Stimulated activated naive CD8-positive, alpha-beta T cell treated with anti-CD3 and anti-CD28 coated beads, Interleukin-15, Interleukin-2, amounts not matched to agents 100 U/mL and 50 U/mL, for 24 hours (primary cell): ENCODE data around the gene SCNN1A.

ENCODE experiments used
- ATAC-seq: fragments of 150-1000 bp; cut with Tn5 transposase; one replicate; pipeline ENCODE4 v1.10.0; 2021
- DNase-seq: peaks from one replicate; pipeline ENCODE4 v3.0.0; 2021

Gene SCNN1A

DNA sequence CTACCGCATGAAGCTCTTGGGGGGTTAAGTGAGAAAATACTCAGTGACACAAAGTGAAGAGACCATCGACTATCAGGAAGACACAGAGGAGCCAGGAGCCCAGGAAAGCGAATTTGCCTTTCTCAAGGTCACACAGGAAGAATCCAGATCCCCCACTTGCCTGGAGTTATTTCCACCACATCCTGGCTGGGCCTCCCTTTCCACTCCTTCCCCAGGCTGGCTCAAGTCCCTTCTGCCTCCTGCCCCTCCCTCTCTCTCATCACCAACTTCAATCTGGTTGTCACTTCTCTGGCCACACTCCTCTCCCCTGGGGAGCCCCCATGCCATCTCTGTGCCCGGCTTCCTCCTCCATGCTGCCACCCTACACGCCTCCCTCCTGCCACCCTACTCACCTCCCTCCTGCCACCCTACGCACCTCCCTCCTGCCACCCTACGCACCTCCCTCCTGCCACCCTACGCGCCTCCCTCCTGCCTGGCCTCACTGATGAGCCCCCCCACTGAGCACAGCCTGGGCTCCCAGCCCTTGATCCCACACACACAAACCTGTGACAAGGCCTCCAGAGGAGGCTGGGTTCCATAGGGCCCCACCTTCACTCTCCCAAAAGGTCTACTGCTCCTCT lies 6.3 kb downstream of the SCNN1A start:
- DNase-seq (no peak), ATAC-seq (no peak)

- ATAC-seq, result peak; percentile 25
- DNase-seq, result peak; percentile 39
These were observed 7.1 kb downstream of the SCNN1A start for GRCh38 chr12:6367969-6368892.

- DNase-seq (peak; percentile 36), ATAC-seq (peak; percentile 65)
These were observed 8.0 kb downstream of the SCNN1A start for GRCh38 chr12:6367065-6367968.

DNA sequence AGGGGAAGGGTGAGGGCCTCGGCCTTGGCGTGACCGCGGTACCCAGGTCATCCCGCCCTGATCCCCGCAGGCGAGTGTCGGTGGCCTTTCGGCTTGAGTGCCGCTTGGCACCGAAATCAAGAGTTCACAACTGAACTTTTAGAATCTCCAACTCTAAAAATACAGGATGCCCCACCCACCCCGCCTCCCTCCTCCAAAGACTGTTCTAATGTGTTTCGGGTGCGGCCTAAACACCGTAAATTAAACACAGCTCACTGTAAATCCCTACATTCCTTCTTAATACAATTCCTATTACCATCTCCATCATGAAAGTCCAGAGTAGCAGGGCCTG lies 11.4 kb downstream of the SCNN1A start:
- ATAC-seq (no peak), DNase-seq (no peak)

DNA sequence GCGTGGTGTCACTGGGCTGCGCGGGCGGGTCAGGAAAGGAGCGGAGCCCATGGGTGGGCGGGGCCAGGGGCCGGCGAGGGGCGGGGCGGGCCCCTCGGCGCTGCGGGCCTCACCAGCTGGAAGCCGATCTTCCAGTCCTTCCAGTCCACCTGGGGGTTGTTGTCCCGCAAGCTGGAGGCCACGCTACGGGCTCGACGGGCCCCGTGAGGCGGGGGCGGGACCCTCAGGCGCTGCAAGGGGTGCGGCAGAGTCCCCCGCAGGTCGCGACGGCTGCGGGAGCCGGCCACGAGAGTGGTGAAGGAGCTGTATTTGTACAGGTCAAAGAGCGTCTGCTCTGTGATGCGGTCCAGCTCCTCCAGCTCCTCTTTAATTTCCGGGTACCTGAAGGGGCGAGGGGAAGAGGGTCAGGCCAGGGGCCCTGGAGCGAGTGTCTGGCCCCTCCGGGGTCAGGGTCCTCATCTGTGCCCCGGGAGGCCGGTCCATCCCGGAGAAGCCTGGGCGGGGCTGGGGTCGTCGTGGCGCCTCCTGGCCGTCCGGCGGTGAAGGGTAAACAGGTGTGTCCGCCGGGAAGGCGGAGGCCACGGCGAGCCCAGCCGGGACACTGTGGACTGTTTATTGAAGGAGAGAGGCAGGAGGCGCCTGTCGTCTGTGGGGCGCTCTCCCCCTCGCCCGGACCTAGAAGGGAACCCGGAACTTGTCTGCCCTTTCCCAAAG lies 11.9 kb downstream of the SCNN1A start:
- DNase-seq (peak; percentile 79), ATAC-seq (peak; percentile 75)

DNA sequence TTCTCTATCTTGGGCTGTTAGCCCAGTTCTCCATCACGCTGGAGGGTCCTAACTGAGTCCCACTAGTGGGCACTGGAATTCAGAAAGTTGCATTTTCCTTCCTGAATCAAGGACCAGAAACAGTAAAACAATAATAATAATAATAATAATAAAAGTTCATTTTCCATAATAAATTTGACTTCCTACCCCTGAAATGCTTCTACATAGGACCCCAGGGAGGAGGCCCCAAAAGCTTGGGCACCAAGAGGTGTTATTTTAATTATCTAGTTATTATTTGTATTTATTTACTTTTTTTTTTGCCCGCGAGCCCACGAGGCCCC lies 12.4 kb downstream of the SCNN1A start:
- no peak for DNase-seq
- ATAC-seq, result no peak

DNA sequence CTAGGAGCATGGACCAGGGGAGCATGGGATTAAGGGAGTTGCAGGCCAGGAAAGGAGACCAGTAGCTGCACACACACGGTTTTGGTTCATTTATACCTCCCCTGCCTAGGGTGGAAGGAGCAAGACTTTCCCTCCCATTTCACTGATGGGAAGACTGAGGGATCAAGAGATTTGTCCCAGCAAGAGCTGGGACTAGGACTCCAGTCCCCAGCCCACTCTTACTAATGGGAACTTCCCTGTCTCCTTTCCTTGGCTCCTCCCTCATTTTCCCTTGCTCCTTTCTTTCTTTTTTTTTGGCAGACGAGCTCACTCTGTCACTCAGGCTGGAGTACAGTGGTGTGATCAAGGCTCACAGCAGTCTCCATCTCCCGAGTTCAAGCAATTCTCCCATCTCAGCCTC lies 13.0 kb downstream of the SCNN1A start:
- ATAC-seq, result no peak
- no peak for DNase-seq

GRCh38 chr12:6361834-6362233 lies 13.5 kb downstream of the SCNN1A start:
- ATAC-seq (no peak), DNase-seq (no peak)

- ATAC-seq (peak; percentile 35), DNase-seq (no peak)
These were observed 14.5 kb downstream of the SCNN1A start for GRCh38 chr12:6360578-6361490.

- ATAC-seq (no peak), DNase-seq (no peak)
These were observed 15.2 kb downstream of the SCNN1A start for GRCh38 chr12:6360080-6360571.

DNA sequence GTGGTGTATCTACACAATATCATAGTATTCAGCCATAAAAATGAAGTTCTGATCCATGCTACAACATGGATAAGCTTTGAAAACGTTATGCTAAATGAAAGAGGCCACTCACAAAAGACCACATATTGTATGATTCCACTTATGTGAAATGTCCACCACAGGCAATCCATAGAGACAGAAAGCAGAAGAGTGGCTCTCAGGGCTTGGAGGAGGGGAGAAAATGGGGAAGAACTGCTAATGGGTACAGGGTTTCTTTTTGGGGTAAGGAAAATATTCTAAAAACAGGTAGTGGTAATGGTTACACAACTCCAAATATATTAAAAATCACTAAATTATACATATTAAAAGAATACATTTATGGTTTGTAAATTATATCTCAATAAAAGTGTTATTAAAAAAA lies 16.5 kb downstream of the SCNN1A start:
- DNase-seq (no peak), ATAC-seq (no peak)

GRCh38 chr12:6356374-6356820 lies 19.0 kb downstream of the SCNN1A start:
- DNase-seq, result no peak
- ATAC-seq, result no peak

DNA sequence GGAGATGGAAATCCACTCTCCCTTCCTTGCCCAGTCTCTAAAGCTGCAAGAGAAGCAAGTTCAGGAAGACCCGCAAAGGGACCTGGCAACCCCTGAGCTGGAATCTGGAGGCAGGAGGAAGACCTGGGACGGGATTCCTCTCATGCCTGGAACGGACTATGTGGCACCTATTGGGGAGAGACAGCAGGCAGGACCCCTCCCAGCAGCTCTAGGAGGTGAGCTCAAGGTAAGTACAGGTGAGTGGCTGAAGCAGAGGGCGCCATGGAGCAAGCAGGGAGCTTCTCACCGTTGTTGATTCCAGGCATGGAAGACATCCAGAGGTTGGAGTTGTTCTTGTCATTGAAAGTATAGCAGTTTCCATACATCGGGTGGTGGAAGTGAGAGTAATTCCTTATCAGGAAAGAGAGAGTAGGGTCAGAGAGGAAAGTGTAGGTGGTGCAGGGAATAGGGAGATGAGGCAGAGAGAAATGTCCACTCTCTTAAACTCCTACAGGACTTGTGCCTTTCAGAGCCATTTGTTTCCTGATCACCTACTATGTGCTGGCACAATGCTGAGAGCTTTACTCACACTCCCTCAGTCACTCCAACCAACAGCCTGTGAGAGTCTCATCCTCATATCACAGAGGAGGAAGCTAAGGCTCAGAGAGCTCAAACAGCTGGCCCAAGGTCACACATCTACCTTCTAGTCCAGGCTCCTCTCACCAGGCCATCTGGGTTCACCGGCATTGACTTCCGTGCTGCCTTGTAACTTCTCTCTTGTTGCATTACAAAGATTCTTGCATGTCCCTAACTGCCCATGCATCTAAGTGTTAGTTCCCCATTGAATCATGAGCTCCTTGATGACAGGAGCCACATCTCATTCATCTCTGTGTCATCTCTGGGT lies 19.6 kb downstream of the SCNN1A start:
- DNase-seq, result no peak

GRCh38 chr12:6354495-6355393 lies 20.6 kb downstream of the SCNN1A start:
- DNase-seq (no peak), ATAC-seq (no peak)

More for the DNA sequence above, 19.6 kb downstream of the SCNN1A start:
- ATAC-seq, result no peak

DNA sequence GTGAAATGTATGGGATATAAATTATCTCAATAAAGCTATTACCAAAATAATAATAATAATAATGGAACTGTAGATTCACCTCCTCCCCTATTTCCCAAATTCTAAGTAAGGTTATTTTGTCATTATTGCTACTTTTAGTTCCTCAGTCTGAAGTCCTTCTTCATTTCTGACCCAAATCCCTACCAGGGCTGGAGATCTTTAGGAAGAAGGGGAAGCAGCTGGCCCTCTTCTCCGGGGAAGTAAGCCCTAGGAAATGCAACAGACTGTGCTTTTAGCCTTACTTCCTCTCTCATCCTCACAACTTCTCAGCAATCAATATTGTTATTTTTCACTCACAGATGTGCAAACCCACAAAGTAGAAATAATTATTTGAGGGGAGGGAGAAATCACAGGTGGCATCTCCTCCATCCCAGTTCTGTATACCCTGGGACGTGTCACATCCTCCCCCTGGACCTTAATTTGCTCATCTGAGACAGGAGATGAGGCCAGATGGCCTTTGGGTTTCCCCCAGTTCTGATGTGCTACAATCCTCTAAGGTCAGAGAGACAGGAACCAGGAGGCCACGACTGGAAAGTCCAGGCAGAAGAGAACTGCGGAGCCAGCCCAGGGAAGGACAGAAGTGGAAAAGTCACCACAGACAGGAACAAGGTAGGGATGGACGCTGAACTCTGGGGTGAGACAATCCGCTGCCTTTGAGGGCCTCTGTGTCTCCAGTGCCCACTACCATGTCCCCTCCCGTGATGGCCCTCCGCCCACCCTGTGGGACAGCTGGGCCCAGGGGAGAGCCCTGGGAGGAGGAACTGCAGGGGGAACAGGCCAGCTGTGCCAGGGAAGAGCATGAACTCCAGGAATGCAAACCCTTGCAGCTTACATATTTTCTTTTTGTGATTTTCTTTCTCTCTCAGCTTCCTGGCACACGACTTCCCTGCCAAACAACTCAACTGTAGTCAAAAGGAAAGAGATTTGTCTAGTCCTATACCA lies 22.9 kb downstream of the SCNN1A start:
- no peak for DNase-seq
- ATAC-seq, result peak; percentile 19

- DNase-seq, result no peak
- no peak for ATAC-seq
These were observed 23.7 kb downstream of the SCNN1A start for GRCh38 chr12:6351622-6352021.
